ENCODE data around the gene TBL1X. TPM values are rescaled to one million over a fixed set of nuclear protein-coding genes. Genes with fewer than 3 reads are reported as not detected.

Gene TBL1X
- total RNA-seq, 4 donors from 2014 or later, result 15.0 to 19.4 (median 16.3) TPM

GRCh38 chrX:9788911-9789310 lies 324.1 kb downstream of the TBL1X start:
- TF ChIP-seq CTCF (IDR thresholded peaks at IDR 0.05; ENCODE audit: low read depth), result no peak

GRCh38 chrX:9789555-9789954 lies 324.7 kb downstream of the TBL1X start:
- no peak for TF ChIP-seq CTCF (IDR thresholded peaks at IDR 0.05; ENCODE audit: low read depth)

Measured in subcutaneous adipose tissue (tissue), 4 donors.